Nephron progenitor cell (in vitro differentiated cells): ENCODE data around the gene PTPA.

Experiments
- DNase-seq: peaks from one replicate; pipeline ENCODE4 v3.0.0; 2021
- H3K27ac Mint-ChIP-seq: 2 replicates; pipeline ENCODE4 v1.8.0; 2021; ENCODE audit warnings: mild to moderate bottlenecking, moderate library complexity, mixed read lengths
- H3K27me3 Mint-ChIP-seq: 2 replicates; pipeline ENCODE4 v1.8.0; 2021; ENCODE audit warnings: mild to moderate bottlenecking, low read depth, mixed read lengths; ENCODE audit not compliant: poor library complexity
- H3K36me3 Mint-ChIP-seq: 2 replicates; pipeline ENCODE4 v1.8.0; 2021; ENCODE audit warnings: low read depth, mixed read lengths
- H3K4me1 Mint-ChIP-seq: 2 replicates; pipeline ENCODE4 v1.8.0; 2021; ENCODE audit warnings: mixed read lengths
- H3K4me3 Mint-ChIP-seq: 2 replicates; pipeline ENCODE4 v1.8.0; 2021; ENCODE audit warnings: mild to moderate bottlenecking, moderate library complexity, mixed read lengths
- H3K9me3 Mint-ChIP-seq: 2 replicates; pipeline ENCODE4 v1.8.0; 2021; ENCODE audit warnings: mild to moderate bottlenecking, moderate library complexity, mixed read lengths
- TF ChIP-seq, protein P1 (sequence below): fragments of 200-600 bp; sonication (generic); IDR thresholded peaks from 2 replicates; pipeline ENCODE4 v1.5.0; 2021; ENCODE audit warnings: antibody characterized with exemption

Gene PTPA

DNA sequence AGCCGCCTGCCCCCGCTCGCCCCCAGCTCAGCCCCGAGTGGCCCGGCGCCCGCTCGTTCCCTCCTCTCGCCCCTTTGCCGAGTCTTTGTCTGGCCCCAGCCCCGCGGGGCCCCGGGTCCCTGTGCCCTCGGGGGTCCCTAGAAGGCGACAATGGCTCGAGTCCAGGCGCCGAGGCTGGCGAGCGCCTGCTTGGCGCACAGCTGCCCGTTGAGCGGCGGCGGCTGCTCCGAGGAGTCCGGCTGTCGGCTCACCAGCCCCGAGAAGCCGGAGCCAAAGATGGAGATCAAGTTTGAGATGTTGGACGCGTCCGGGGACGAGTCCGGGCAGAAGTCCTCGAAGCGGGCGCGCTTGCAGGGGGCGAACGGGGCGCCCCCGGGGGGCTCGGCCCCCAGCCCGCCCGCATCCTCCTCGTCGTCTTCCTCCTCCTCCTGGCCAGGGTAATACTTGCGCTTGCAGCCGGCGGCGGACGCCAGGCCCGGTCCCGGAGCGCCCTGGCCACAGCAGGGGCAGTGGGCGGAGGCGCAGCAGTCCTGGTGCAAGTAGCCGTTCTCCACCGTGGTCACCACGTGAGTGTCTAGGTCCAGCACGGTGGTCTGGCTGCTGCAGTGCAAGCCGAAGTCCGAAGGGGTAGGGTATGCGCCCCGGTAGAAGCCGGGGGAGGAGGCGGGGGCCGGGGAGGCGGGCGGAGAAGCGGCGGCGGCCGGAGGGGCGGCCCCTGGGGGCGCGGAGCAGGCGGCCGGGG lies 65.7 kb downstream of the PTPA start:
- peak overlapping the region; percentile 90 for H3K4me3 Mint-ChIP-seq
- H3K4me1 Mint-ChIP-seq: peaks cover 48% of the 10 kb centered on the region
- TF ChIP-seq, protein P1, sequence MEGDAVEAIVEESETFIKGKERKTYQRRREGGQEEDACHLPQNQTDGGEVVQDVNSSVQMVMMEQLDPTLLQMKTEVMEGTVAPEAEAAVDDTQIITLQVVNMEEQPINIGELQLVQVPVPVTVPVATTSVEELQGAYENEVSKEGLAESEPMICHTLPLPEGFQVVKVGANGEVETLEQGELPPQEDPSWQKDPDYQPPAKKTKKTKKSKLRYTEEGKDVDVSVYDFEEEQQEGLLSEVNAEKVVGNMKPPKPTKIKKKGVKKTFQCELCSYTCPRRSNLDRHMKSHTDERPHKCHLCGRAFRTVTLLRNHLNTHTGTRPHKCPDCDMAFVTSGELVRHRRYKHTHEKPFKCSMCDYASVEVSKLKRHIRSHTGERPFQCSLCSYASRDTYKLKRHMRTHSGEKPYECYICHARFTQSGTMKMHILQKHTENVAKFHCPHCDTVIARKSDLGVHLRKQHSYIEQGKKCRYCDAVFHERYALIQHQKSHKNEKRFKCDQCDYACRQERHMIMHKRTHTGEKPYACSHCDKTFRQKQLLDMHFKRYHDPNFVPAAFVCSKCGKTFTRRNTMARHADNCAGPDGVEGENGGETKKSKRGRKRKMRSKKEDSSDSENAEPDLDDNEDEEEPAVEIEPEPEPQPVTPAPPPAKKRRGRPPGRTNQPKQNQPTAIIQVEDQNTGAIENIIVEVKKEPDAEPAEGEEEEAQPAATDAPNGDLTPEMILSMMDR: no peak
- no peak overlapping the region for H3K27ac Mint-ChIP-seq
- H3K36me3 Mint-ChIP-seq: no peaks in the 10 kb centered on the region
- DNase-seq: peak; percentile 43
- H3K9me3 Mint-ChIP-seq: no peaks in the 10 kb centered on the region
- H3K27me3 Mint-ChIP-seq: peaks cover 22% of the 10 kb centered on the region

DNA sequence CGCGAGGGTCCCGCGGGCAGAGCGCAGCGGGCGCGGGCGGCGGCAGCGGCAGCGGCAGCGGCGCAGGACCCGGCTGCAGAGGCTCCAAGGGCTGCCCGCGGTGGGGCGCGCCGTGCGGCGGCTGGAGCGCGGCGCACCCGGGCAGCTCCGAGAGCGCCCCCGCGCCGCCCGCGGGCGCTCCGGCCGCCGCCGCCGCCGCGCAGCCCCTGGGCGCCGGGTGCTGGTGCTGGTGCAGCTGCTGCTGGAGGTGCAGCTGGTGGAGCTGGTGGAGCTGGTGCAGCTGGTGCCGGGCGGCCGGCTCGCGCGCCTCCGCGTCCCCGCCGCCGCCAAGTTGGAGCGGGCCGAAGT lies 66.2 kb downstream of the PTPA start:
- no peak overlapping the region for H3K27ac Mint-ChIP-seq
- H3K4me1 Mint-ChIP-seq: peaks cover 48% of the 10 kb centered on the region
- no peaks in the 10 kb centered on the region for H3K36me3 Mint-ChIP-seq
- H3K9me3 Mint-ChIP-seq: no peaks in the 10 kb centered on the region
- TF ChIP-seq, protein P1: no peak
- H3K27me3 Mint-ChIP-seq: peaks cover 19% of the 10 kb centered on the region
- H3K4me3 Mint-ChIP-seq: peak overlapping the region; percentile 94
- no peak for DNase-seq

DNA sequence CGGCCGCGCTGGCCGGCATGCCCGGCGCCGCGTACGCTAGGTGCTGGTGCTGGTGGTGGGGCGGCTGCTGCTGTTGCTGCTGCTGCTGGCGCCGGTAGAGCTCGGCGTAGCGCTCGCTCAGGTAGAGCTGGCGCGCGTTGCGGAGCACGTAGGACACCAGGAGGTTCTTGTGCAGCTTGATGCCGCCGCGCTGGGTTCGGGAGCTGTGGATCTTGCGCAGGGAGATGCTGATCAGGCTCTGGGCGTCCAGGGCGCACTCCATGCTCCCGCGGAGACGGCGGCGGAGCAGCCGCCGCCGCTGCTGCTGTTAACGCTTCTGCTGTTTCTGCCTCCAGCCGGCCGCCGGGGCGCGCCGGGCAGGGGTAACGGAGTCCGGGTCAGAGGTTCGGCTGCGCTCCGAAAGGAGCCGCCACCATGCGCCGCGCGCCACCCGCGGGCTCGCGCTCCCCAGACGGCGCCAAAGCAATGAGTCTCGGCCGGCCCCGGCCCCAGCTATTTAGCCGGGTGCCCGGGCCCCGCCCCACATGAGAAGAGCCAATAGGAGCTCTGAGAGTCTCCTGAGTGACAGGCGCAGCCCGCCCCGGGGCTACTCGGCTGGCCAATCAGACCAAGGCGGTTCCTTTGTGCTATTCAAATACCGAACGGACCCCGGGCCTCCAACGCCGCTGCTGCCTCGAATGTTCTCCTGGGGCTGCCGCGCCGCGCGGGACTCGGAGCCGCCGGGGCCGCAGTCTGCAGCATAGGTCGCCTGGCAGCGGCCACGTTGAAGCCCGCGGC lies 66.8 kb downstream of the PTPA start, which contains the start of gene IER5L:
IER5L (minus strand) TSS at position 471 of the 777 bp plus-strand sequence; CDS start at position 262, 209 bp downstream.
- TF ChIP-seq, protein P1: no peak
- Mint-ChIP-seq H3K36me3 (no peaks in the 10 kb centered on the region), H3K27me3 (peaks cover 19% of the 10 kb centered on the region), H3K9me3 (no peaks in the 10 kb centered on the region), H3K4me3 (peak within 1 kb of the TSS; percentile 94), H3K4me1 (peaks cover 48% of the 10 kb centered on the region), H3K27ac (peak within 1 kb of the TSS; percentile 93)
- DNase-seq: peak; percentile 95

DNA sequence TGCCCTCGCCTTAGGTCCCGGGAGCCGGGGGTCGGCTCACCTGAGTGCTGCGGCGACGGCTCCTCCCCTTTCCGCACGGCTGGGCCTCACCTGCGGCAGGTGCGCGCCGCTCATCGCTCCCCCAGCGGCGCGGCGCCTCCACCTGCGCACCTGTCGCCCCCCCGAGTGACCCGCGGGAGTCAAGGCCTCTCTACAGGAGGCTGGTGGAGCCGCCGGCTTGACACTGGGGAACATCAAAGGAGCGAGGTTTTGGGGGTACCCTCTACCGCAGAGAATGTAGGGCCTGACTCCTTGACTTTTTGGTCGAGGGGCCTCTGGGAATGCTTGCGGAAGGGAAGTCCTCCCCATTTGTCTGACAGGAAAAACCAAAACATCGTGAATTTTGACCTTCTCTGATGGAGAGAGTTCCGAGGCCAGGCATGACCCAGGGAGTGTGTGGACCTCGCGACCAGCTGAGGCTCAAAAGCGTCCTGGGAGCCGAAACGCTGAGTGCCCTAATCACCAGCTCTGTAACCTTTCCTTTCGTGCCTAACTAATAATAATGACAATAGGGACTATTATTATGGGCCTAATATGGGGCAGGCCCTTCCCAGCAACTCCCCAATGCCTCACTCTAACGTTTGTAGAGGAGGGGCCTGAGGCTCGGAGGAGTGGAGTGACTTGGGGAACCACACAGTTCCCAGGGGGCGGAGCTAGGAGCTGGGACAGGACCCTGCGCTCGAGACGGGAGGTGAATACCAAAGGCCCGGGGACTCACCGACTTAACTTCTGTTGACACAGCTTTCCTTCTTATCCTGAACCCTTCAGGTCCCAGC lies 67.6 kb downstream of the PTPA start:
- H3K27me3 Mint-ChIP-seq: peaks cover 21% of the 10 kb centered on the region

DNA sequence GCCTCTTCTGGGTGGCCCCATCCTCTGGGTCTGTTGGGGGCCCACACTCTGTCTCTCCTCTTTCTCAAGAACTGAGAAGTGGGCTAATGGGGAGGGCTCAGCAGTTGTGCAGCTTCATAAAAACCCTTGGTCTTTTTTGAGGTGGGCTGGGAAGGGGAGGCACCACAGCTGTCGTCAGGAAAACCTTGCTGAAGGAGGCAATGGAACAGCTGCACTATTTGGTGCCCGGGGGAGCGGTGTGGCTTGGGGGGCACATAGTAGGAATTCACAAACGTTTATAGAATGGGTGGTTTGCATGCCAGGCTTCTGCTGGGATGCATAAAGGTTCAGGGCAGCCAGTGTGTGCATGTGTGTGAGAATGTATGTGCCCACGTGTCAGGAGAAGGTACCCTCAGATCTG lies 70.0 kb downstream of the PTPA start:
- Mint-ChIP-seq H3K27ac (no peak overlapping the region), H3K4me3 (no peak overlapping the region), H3K36me3 (no peaks in the 10 kb centered on the region), H3K4me1 (peaks cover 71% of the 10 kb centered on the region), H3K27me3 (peaks cover 18% of the 10 kb centered on the region), H3K9me3 (no peaks in the 10 kb centered on the region)
- DNase-seq: no peak
- TF ChIP-seq, protein P1: no peak

More for the DNA sequence above, 67.6 kb downstream of the PTPA start:
- DNase-seq: peak; percentile 73
- Mint-ChIP-seq H3K27ac (no peak overlapping the region), H3K4me3 (peak overlapping the region; percentile 79), H3K4me1 (peaks cover 49% of the 10 kb centered on the region), H3K9me3 (no peaks in the 10 kb centered on the region), H3K36me3 (no peaks in the 10 kb centered on the region)
- TF ChIP-seq, protein P1: no peak
